Left hindlimb (tissue), 1 donor: Measurements from ENCODE around the gene KCNF1.

Experiments
- DNase-seq: peaks from one replicate; pipeline ENCODE4 v3.0.0-alpha.2; 2018

The KCNF1 gene

GRCh38 chr2:10880586-10881321, 31.0 kb upstream of the KCNF1 start:
- no peak for DNase-seq

- no peak for DNase-seq
Observed at GRCh38 chr2:10882568-10882967, 29.2 kb upstream of the KCNF1 start.

GRCh38 chr2:10883066-10883465, 28.7 kb upstream of the KCNF1 start:
- no peak for DNase-seq

GRCh38 chr2:10883801-10884478, 27.8 kb upstream of the KCNF1 start:
- DNase-seq = no peak

GRCh38 chr2:10884574-10884975, 27.2 kb upstream of the KCNF1 start:
- no peak for DNase-seq

GRCh38 chr2:10885094-10885860, 26.5 kb upstream of the KCNF1 start:
- DNase-seq = no peak

GRCh38 chr2:10887476-10887875, 24.3 kb upstream of the KCNF1 start:
- no peak for DNase-seq

- peak; percentile 50 for DNase-seq
Observed at GRCh38 chr2:10889651-10890215, 22.0 kb upstream of the KCNF1 start.

GRCh38 chr2:10890706-10891270, 20.9 kb upstream of the KCNF1 start:
- DNase-seq = no peak

- DNase-seq = no peak
Observed at GRCh38 chr2:10891390-10891789, 20.3 kb upstream of the KCNF1 start.

- no peak for DNase-seq
Observed at GRCh38 chr2:10891848-10892247, 19.9 kb upstream of the KCNF1 start.

GRCh38 chr2:10892316-10892715, 19.4 kb upstream of the KCNF1 start:
- DNase-seq = no peak

- DNase-seq = no peak
Observed at GRCh38 chr2:10892796-10893350, 18.9 kb upstream of the KCNF1 start.

GRCh38 chr2:10894264-10894935, 17.3 kb upstream of the KCNF1 start:
- no peak for DNase-seq

GRCh38 chr2:10895231-10895630, 16.5 kb upstream of the KCNF1 start:
- DNase-seq = no peak

GRCh38 chr2:10897956-10898355, 13.8 kb upstream of the KCNF1 start:
- no peak for DNase-seq

- no peak for DNase-seq
Observed at GRCh38 chr2:10900216-10901109, 11.3 kb upstream of the KCNF1 start.

- no peak for DNase-seq
Observed at GRCh38 chr2:10901160-10901939, 10.4 kb upstream of the KCNF1 start.

- DNase-seq = no peak
Observed at GRCh38 chr2:10903861-10904210, 7.9 kb upstream of the KCNF1 start.

- no peak for DNase-seq
Observed at GRCh38 chr2:10904455-10904854, 7.3 kb upstream of the KCNF1 start.
